ENCODE measurements around the gene KRTAP4-4.

KRTAP4-4 gene

DNA sequence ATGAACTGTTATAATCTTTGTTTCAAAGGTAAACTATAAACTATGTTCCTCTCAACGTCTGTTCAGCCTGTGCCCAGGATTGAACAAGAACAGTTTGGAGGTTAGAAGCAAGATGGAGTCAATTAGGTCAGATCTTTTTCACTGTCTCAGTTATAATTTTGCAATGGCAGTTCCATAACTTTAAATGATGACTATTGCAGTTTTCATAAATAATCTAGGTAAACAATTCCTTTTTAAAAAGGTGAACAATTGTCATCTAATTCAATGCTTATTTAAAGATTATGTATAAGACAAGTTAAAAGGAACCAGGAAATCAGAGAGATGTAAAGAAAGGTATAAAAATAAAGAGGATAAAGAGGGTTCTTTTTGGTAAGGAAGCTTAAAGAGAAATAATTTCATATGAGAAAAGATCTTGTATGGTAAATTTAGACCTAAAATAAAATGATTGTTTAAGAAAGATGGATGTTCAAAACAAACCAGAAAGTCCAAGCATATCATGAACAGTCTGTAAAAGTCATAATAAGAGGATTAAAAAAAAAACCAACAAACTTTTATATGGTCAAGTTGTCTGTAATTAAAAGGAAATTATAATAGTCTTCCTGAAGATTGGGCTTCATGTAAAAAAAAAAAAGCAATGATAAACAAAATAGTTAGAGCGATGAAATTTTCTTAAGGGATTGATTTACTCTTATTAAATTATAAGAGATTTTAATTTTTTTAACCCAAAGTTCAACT is 49.2 kb downstream of the KRTAP4-4 start:
- DNase-seq (ENCODE audit: low spot score) = no peak
